GM12878 (cell line): Measurements from ENCODE around the gene LRRC14B. TPM values are rescaled to one million over a fixed set of nuclear protein-coding genes. Genes with fewer than 3 reads are reported as not detected.

Source experiments
- ATAC-seq: fragments of 200-7000 bp; cut with Tn5 transposase; 3 replicates; pipeline ENCODE4 v1.9.1; 2020; ENCODE audit warnings: mild to moderate bottlenecking, moderate library complexity
- BruUV-seq: library from RNA; stranded (reverse); fragments of 400-500 nt; replicated peaks from 2 replicates; lab custom pipeline; 2021; lab: Mats Ljungman, UMichigan
- CTCF ChIA-PET: fragments of 300-600 bp; sonication (Branson Sonifier 250); formaldehyde crosslinking; extraction: SDS; loops from one replicate; lab custom pipeline; 2021; ENCODE audit warnings: inconsistent platforms; lab: Yijun Ruan, JAX
- POLR2A ChIA-PET: fragments of 350-600 bp; formaldehyde crosslinking; extraction: SDS; loops from one replicate; lab custom pipeline; 2021; ENCODE audit warnings: inconsistent platforms; lab: Charles Lee
- RAD21 ChIA-PET: fragments of 300-600 bp; sonication (Branson Sonifier 250); formaldehyde crosslinking; loops from one replicate; lab custom pipeline; 2023; ENCODE audit warnings: antibody characterized with exemption; ENCODE audit not compliant: unreplicated experiment; lab: Charles Lee
- SMC1A ChIA-PET: fragments of 300-600 bp; sonication (Branson Sonifier 250); formaldehyde crosslinking; loops from one replicate; lab custom pipeline; 2023; ENCODE audit not compliant: unreplicated experiment, uncharacterized antibody; lab: Charles Lee
- DNase-seq: peaks from one replicate; pipeline ENCODE4 v3.0.0-alpha.2; 2011; ENCODE audit warnings: low read depth, low spot score
- FAIRE-seq: peaks from 3 replicates; lab custom pipeline; 2011; peaks lifted over from hg19 to GRCh38; lab: Jason Lieb, UNC
- H2AFZ ChIP-seq: 2 replicates; pipeline ENCODE4 v1.6.0; 2011; ENCODE audit warnings: low read depth, low read length, control low read depth; ENCODE audit not compliant: control insufficient read depth
- H3K27ac ChIP-seq: 2 replicates; pipeline ENCODE4 v1.5.1; 2011; ENCODE audit warnings: control low read depth; ENCODE audit not compliant: control insufficient read depth, insufficient read depth
- H3K27me3 ChIP-seq, 2 experiments: replicated peaks in 1 of 2; 2 replicates each; pipeline versions ENCODE4 v1.6.0 to v1.6.1; 2011; ENCODE audit warnings: low read length in 1 of 2; ENCODE audit not compliant: control insufficient read depth in 2 of 2, insufficient read depth in 2 of 2
- H3K36me3 ChIP-seq, 2 experiments: 2 replicates each; pipeline ENCODE4 v1.5.1; 2011; ENCODE audit warnings: low read length in 1 of 2; ENCODE audit not compliant: control insufficient read depth in 2 of 2, insufficient read depth in 2 of 2
- H3K4me1 ChIP-seq: 2 replicates; pipeline ENCODE4 v1.6.1; 2011; ENCODE audit warnings: mild to moderate bottlenecking, low read length, moderate library complexity, mixed read lengths; ENCODE audit not compliant: control insufficient read depth, insufficient read depth
- H3K4me2 ChIP-seq: 2 replicates; pipeline ENCODE4 v1.6.0; 2011; ENCODE audit warnings: control low read depth; ENCODE audit not compliant: control insufficient read depth, insufficient read depth
- H3K4me3 ChIP-seq: fragments of 200-600 bp; sonication (generic); 2 replicates; pipeline ENCODE4 v1.5.1; 2016
- H3K79me2 ChIP-seq: 2 replicates; pipeline ENCODE4 v1.6.0; 2011; ENCODE audit warnings: low read length; ENCODE audit not compliant: control insufficient read depth, insufficient read depth
- H3K9ac ChIP-seq: 2 replicates; pipeline ENCODE4 v1.8.0; 2011; ENCODE audit warnings: low read length, control low read depth, mixed read lengths; ENCODE audit not compliant: control insufficient read depth, insufficient read depth
- H3K9me3 ChIP-seq: replicated peaks from 3 replicates; pipeline ENCODE4 v1.5.1; 2011; ENCODE audit warnings: mild to moderate bottlenecking, low read length; ENCODE audit not compliant: control insufficient read depth, insufficient read depth
- H4K20me1 ChIP-seq: 2 replicates; pipeline ENCODE4 v1.6.0; 2011; ENCODE audit not compliant: control insufficient read depth, insufficient read depth
- ATF2 ChIP-seq: IDR thresholded peaks from 2 replicates; pipeline ENCODE4 v1.6.1; 2012; ENCODE audit warnings: low read length, inconsistent platforms
- CEBPZ ChIP-seq: fragments of 150-350 bp; IDR thresholded peaks from 2 replicates; pipeline ENCODE4 v1.6.1; 2016; ENCODE audit warnings: low read depth, low read length
- E2F4 ChIP-seq: IDR thresholded peaks from 2 replicates; pipeline ENCODE4 v1.6.1; 2012; ENCODE audit warnings: low read depth, low read length, improper control_type of control experiment
- EED ChIP-seq: sonication (generic); IDR thresholded peaks from 2 replicates; pipeline ENCODE4 v1.6.1; 2016; ENCODE audit warnings: antibody characterized with exemption, low read depth
- ESRRA ChIP-seq: IDR thresholded peaks from 2 replicates; pipeline ENCODE4 v1.6.1; 2012; ENCODE audit warnings: mild to moderate bottlenecking, low read length, improper control_type of control experiment
- GABPA ChIP-seq: IDR thresholded peaks from 2 replicates; pipeline ENCODE4 v1.6.1; 2014; ENCODE audit warnings: antibody characterized with exemption, low read depth, mild to moderate bottlenecking, inconsistent platforms
- GATAD2B ChIP-seq: fragments of 450-650 bp; conservative IDR thresholded peaks from 2 replicates; pipeline ENCODE4 v1.6.1; 2017; ENCODE audit warnings: low read depth, mild to moderate bottlenecking, moderate library complexity
- HSF1 ChIP-seq: fragments of 150-350 bp; IDR thresholded peaks from 2 replicates; pipeline ENCODE4 v1.6.1; 2014; ENCODE audit warnings: mild to moderate bottlenecking, low read depth, low read length
- IRF5 ChIP-seq: fragments of 450-650 bp; IDR thresholded peaks from 2 replicates; pipeline ENCODE4 v1.6.1; 2017; ENCODE audit warnings: borderline replicate concordance
- JUNB ChIP-seq: IDR thresholded peaks from 2 replicates; pipeline ENCODE4 v1.6.1; 2016; ENCODE audit warnings: antibody characterized with exemption, mild to moderate bottlenecking
- MYC ChIP-seq: IDR thresholded peaks from 2 replicates; pipeline ENCODE4 v1.6.1; 2011; ENCODE audit warnings: mild to moderate bottlenecking, low read length, moderate library complexity, inconsistent platforms; ENCODE audit not compliant: insufficient read depth, insufficient replicate concordance, insufficient read length, severe bottlenecking
- NR2F1 ChIP-seq: fragments of 450-650 bp; conservative IDR thresholded peaks from 2 replicates; pipeline ENCODE4 v1.6.1; 2017; ENCODE audit warnings: mild to moderate bottlenecking
- RAD51 ChIP-seq: fragments of 450-650 bp; IDR thresholded peaks from 2 replicates; pipeline ENCODE4 v1.6.1; 2016; ENCODE audit warnings: moderate library complexity, mild to moderate bottlenecking, inconsistent platforms
- RCOR1 ChIP-seq: conservative IDR thresholded peaks from 2 replicates; pipeline ENCODE4 v1.6.1; 2012; ENCODE audit warnings: low read depth, low read length, improper control_type of control experiment
- SIN3A ChIP-seq: IDR thresholded peaks from 2 replicates; pipeline ENCODE4 v1.6.1; 2012; ENCODE audit warnings: low read depth, low read length, improper control_type of control experiment
- SREBF1 ChIP-seq: IDR thresholded peaks from 2 replicates; pipeline ENCODE4 v1.6.1; 2012; ENCODE audit warnings: mild to moderate bottlenecking, low read length
- STAT1 ChIP-seq: fragments of 450-650 bp; conservative IDR thresholded peaks from 2 replicates; pipeline ENCODE4 v1.6.1; 2014; ENCODE audit warnings: antibody characterized with exemption, mild to moderate bottlenecking
- YBX1 ChIP-seq: fragments of 450-650 bp; IDR thresholded peaks from 2 replicates; pipeline ENCODE4 v1.6.1; 2016; ENCODE audit warnings: antibody characterized with exemption
- WGBS: methylation state at CpG from one replicate; pipeline ENCODE4 v1.1.6; 2016; ENCODE audit warnings: low lambda C conversion rate; ENCODE audit not compliant: insufficient replicate concordance, insufficient coverage; ENCODE audit errors: missing lambda C conversion rate; 5-methylcytosine and 5-hydroxymethylcytosine counted together
- in situ Hi-C: fragments of 300-500 bp; cut with MboI; formaldehyde crosslinking; loops from 9 replicates; pipeline ENCODE4 v1.14.3; 2018; ENCODE audit warnings: mixed read lengths
- intact Hi-C: fragments of 100-400 bp; cut with micrococcal nuclease; formaldehyde crosslinking; loops from one replicate; pipeline ENCODE4 v1.14.2; 2022; ENCODE audit not compliant: unreplicated experiment
- polyA plus RNA-seq, 11 experiments: library from polyadenylated mRNA; depleted of rRNA in 4 of 11; unstranded in 6 of 11; stranded (reverse) in 5 of 11; fragments of >200 nt; fragmentation: Nextera tagmentation in 4 of 11; fragmentation: Illumina TruSeq in 1 of 11; extraction: Ambion mirVana in 4 of 11; extraction: Trizol in 1 of 11; gene quantifications; 1 replicate in 1 of 11; 2 replicates in 10 of 11; pipeline versions ENCODE4 v1.2.1 to v1.2.3, GENCODE V29; 2011 to 2016; ENCODE audit warnings: inconsistent platforms in 2 of 11, missing spikeins in 2 of 11, low read depth in 1 of 11
- total RNA-seq, 4 experiments: library from RNA; depleted of rRNA in 3 of 4; stranded (reverse); fragments of >200 nt in 3 of 4; fragmentation: Illumina TruSeq in 1 of 4; extraction: Trizol in 1 of 4; gene quantifications; 2 replicates each; pipeline versions ENCODE4 v1.2.1 to v1.2.3, GENCODE V29; 2013 to 2021

LRRC14B gene
- total and polyA plus RNA-seq, 10 of the 15 experiments (the other 5 are each of a cell fraction or from before 2014, with no cell fraction given), result 0.06 to 0.31 (median 0.13) TPM; not detected in 5

GRCh38 chr5:171801-172331 is 19.4 kb upstream of the LRRC14B start:
- no peak overlapping the region for H2AFZ ChIP-seq
- 62% methylated on average over 23 of the region's 23 CpGs for WGBS

More at GRCh38 chr5:171801-172331, 19.4 kb upstream of the LRRC14B start:
- Histone ChIP-seq H3K9me3 (no peaks in the 10 kb centered on the region), H3K4me3 (no peak overlapping the region), H3K27me3 (peaks cover 0 to 3% of the 10 kb centered on the region in 2 experiments; a peak in 2 of 4 replicates), H3K9ac (no peak overlapping the region), H3K36me3 (no peaks in the 10 kb centered on the region), H3K4me2 (no peak overlapping the region), H3K4me1 (no peaks in the 10 kb centered on the region), H3K27ac (no peak overlapping the region), H3K79me2 (no peaks in the 10 kb centered on the region), H4K20me1 (no peaks in the 10 kb centered on the region)
- TF ChIP-seq GABPA, result no peak
- TF ChIP-seq MYC, result no peak
- no peak for TF ChIP-seq HSF1
- TF ChIP-seq JUNB, result no peak
- TF ChIP-seq E2F4, result no peak
- TF ChIP-seq ATF2, result no peak
- TF ChIP-seq STAT1, result no peak
- TF ChIP-seq RAD51, result no peak
- no peak for TF ChIP-seq CEBPZ
- no peak for TF ChIP-seq YBX1
- TF ChIP-seq RCOR1, result no peak
- TF ChIP-seq IRF5, result no peak
- no peak for TF ChIP-seq GATAD2B
- TF ChIP-seq SIN3A, result no peak
- TF ChIP-seq NR2F1, result no peak
- no peak for TF ChIP-seq EED
- no peak for TF ChIP-seq ESRRA
- no peak for TF ChIP-seq SREBF1
- POLR2A ChIA-PET, result no interaction called here
- no peak for FAIRE-seq
- ATAC-seq, result no peak
- SMC1A ChIA-PET, result no interaction called here
- in situ Hi-C loops, result no loop called here
- CTCF ChIA-PET, result no interaction called here
- RAD21 ChIA-PET, result no interaction called here
- BruUV-seq, result no TSS peak
- intact Hi-C loops, result no loop called here
- DNase-seq, result no peak
